HG03521 (cell line): ENCODE results near the gene SPI1.

Experiments used
- ATAC-seq: cut with Tn5 transposase; IDR thresholded peaks from one replicate; pipeline ENCODE4 v1.9.1; 2021; ENCODE audit warnings: mild to moderate bottlenecking, moderate library complexity; ENCODE audit not compliant: unreplicated experiment

SPI1 gene

DNA sequence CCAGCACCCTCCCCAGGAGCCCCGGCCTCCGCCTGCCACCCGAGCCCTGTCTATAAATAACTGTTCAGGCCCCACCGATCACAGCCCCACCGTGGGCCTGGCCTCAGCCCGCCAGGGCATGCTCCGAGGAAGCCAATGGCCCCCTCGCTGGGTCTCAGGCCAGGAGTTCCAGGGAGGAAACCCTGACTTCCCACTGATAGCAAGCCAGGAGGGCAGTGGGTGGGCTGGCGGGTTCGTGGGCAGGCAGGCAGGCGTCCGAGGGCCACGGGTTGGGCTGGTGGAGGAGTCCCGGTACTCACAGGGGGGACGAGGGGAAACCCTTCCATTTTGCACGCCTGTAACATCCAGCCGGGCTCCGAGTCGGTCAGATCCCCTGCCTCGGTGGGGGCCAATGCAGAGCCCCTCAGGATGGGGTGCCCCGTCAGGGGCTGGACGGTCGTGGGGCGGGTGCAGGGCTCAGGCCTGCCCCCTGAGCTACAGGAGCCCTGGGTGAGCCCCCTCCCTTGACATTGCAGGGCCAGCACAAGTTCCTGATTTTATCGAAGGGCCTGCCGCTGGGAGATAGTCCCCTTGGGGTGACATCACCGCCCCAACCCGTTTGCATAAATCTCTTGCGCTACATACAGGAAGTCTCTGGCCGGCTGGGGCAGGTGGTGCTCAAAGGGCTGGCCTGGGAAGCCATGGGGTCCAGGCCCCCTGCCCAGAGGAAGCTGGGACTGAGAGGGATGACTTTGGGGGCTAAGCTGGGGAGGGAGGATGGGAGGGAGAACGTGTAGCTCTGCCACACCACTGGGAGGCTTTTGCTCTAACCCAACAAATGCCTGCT is at the start of gene SPI1:
Gene SPI1 (minus strand): TSS at position 538 of the 826 bp plus-strand sequence. CDS start 194 bp downstream, at position 344.
- peak; percentile 83 for ATAC-seq

DNA sequence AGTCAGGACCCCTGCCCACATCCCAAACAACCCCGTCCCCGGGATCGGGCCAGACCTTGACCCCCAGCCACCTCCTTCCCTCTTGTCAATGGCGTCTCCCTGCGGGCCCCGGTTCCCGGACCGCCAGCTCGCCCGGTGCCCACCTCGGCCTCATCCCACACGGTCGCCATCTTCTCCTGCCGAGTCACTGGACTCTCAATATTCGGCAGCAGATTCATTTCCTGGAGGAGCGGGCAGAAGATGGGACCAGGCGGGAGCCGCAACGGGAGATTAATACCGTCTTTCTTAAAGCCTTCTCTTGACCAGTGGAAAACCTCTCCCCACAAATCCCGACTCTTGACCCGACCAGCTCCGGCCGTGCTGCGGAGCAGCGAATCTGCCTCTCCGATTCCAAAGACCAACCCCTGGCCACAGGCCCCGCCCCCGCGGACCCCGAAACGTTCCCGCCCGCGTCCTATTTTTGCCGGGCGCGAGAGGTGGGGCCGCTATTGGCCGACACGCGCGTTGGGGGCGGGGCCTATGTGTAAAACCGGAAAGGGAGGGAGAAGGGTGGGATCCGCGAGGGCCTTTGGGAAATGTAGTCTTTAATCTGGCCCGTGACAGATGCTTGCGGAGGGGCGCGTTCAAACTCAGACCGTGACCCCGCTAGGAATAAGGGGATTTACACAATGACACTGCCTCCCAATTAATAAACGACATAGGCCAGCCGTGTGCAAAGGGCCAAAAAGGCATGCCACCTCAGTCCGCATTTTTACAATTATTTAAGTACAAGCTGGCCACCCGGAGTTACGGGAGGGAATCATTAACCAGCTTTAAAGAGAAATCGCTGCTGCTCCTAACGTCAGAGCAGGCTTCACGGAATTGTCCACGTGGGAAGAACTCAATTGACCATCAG is 48.0 kb upstream of the SPI1 start, which contains the start of gene PSMC3:
Gene PSMC3 (minus strand): TSS at position 378 of the 895 bp plus-strand sequence. CDS start 160 bp downstream, at position 218.
- peak; percentile 92 for ATAC-seq

DNA sequence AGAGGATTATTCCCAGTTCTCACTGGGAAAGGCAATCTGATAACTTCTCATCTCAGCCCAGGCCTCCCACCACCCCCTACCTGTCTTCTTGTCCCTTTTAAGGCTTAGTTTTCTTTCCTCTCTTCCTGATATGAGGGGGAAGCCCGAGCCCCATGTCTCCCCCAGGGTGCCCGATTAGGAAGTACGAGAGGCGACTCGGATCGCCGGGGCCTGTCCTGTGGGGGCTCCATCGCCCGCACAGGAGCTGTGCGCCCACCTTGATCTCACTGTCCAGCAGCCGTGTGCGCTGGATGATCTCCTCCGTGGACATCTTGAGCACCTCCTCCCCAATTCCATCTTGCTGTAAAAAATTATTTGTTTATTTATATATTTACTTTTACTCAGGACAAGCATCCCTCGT is 47.3 kb upstream of the SPI1 start:
- no peak for ATAC-seq

GRCh38 chr11:47418454-47419259 is 40.3 kb upstream of the SPI1 start:
- ATAC-seq: no peak

- ATAC-seq: no peak
Observed at GRCh38 chr11:47417712-47418111, 39.4 kb upstream of the SPI1 start.

DNA sequence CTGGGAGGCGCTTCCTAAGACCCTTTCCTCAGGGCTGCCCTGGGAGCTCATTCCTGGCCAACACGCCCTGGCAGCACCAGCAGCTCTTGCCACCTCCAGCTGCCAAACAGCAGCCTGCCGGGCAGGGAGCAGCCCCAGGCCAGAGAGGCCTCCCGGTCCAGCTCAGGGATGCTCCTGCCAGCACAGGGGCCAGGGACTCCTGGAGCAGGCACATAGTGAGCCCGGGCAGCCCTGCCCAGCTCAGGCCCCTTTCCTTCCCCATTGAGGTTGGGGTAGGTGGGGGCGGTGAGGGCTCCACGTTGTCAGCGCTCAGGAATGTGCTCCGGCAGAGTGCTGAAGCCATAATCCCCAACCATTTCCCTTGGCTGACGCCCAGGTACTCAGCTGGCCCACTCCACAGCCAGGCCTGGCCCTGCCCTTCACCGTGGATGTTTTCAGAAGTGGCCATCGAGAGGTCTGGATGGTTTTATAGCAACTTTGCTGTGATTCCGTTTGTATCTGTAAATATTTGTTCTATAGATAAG is 37.7 kb upstream of the SPI1 start:
- ATAC-seq: no peak

GRCh38 chr11:47415091-47415854 is 36.9 kb upstream of the SPI1 start:
- ATAC-seq: no peak

- ATAC-seq: no peak
Observed at GRCh38 chr11:47414685-47415070, 36.3 kb upstream of the SPI1 start.

DNA sequence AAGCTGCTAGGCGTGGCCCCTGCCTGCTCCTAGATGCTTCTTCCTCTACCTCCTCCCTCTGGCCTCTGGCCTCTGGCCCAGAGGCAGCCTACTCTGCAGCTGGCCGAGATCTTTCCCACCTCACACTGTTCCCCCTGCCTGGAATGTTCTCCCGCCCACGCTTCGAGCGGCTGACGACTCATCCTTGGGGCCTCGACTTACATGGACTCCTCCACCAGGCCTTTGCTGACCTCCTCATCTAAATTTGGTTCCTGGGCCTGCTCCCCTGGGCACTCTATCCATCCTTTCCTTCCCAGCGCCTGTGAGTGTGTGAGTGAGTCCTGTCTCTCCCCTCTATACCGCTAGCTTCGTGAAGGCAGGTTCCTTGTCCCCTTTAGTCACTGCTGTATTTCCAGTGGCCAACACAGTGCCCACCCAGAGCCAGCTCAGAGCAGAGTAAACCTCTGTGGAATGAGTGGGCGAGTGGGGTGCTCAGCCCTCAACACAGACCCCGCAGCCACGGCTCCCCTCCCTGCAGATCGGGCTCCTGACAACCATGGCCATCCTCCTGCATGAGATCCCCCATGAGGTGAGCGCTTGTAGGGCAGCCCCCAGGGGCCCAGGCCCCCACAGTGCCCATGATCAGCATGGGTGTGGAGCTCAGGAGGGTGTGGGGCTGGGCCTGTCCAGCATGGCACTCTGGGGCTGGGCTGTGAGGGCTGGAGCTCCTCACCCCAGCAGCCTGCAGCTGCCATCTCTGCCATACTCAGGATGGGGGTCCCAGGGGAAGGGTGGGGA is 35.7 kb upstream of the SPI1 start:
- no peak for ATAC-seq

DNA sequence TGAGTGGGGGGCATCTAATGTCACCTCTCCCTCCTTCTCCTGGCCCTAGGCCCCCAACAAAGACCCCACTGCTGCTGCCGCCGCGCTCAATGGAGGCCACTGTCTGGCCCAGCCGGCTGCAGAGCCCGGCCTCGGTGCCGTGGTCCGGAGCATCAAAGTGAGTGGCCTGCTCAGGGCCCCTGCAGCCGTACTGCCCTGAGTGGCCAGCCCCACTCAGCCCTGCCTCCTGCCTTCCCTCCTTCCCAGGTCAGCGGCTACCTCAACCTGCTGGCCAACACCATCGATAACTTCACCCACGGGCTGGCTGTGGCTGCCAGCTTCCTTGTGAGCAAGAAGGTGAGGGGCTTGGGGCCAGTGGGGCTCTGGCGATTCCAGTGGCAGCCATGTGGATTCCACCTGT is 35.0 kb upstream of the SPI1 start:
- no peak for ATAC-seq

GRCh38 chr11:47411884-47412746 is 33.8 kb upstream of the SPI1 start:
- ATAC-seq: no peak

- ATAC-seq: no peak
Observed at GRCh38 chr11:47410370-47411264, 32.3 kb upstream of the SPI1 start.

DNA sequence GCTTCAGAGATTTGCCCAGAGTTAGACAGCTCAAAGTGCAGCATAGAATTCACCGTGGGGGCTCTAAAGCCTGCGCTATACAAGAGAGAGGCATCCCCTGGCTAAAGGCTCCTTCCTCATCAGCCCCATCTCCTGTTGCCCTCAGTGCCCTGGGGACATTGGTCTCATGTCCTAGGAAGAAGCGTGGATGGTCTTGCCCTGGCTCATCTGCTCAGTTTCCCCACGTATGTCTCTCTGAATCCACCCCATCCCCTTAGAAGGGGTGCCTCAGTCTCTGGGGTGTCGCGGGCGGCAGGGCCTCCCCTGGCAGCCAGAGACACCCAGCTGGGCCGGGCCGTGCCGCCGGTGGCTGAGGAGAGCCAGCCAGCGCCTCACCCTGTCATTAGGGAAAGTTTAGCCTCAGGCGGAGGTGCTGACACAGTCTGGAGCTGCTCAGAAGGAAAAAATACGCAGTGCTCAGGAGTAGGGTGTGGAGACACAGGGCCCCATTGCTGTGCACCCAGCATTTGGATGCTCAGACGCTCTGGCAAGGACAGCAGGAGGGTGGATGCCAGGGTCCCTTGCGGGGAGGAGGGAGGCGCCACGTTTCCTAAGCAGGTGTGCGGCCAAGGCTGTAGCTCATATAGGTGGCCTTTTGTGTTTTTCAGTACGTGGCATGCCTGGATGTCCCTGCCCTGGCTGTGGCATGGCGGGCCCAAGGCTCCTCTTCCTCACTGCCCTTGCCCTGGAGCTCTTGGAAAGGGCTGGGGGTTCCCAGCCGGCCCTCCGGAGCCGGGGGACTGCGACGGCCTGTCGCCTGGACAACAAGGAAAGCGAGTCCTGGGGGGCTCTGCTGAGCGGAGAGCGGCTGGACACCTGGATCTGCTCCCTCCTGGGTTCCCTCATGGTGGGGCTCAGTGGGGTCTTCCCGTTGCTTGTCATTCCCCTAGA is 31.4 kb upstream of the SPI1 start:
- no peak for ATAC-seq

- no peak for ATAC-seq
Observed at GRCh38 chr11:47408598-47409439, 30.5 kb upstream of the SPI1 start.
